GM21723 (cell line): ENCODE measurements around the gene CAMK2D.

Experiments
- ATAC-seq: cut with Tn5 transposase; IDR thresholded peaks from one replicate; pipeline ENCODE4 v1.9.1; 2021; ENCODE audit warnings: mild to moderate bottlenecking, moderate library complexity; ENCODE audit not compliant: unreplicated experiment

Gene CAMK2D

DNA sequence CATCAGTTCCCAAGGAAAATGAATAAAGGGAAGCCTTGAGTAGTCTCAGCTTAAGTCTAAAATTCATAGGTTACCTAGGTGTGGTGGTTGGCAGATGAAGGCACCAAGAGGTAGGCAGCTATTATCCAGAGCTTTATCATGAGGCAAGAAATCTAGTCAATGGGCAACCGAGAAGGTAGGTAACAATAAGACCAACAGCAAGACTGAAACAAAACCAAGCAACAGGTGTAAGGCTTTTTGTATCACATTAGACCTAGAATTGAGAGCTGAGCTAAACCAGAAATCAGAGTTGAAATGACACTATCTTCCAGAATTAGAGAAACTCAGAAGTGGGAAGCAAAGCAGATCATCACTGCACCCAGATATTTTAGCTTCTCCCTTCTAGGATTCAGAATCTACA, 117.1 kb downstream of the CAMK2D start:
- ATAC-seq = no peak

DNA sequence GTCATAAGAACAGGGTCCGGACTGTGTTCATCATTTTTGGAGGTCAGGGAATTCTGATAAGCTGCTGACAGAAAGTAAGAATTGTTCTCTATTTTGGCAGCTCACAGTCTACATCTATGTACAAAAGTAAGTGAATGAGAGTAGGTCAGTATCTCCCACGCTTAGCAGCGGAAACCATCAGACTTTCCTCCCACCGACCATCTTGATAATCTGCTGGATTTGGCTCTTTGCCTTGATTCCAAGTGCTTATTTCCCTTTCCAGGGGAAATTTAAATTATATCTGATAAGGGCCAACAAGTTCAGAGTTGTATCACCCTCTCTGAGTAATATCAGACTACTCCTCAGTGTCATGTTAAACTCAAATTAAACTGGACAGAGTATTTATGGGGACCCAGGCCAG, 118.0 kb downstream of the CAMK2D start:
- ATAC-seq = no peak

DNA sequence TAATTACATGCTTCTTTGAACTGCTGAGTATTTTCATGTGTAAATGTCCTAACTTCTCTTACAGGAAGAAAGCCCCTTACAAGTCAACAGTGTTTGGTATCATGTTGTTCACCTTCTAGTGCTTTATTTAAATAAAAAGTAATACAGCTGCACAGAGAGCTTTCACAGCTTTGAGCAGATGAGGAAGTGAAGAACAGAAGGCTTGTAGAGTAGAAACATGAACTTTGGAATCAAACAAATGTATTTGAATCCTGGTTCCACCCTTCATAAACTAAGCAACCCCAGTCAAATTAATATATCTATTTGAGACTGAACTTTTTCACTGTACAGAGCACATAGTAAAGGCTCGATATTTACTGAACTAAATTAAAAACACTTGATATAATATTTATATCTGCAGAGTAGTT, 120.5 kb downstream of the CAMK2D start:
- peak; percentile 76 for ATAC-seq

GRCh38 chr4:113639326-113639725, 122.2 kb downstream of the CAMK2D start:
- no peak for ATAC-seq

DNA sequence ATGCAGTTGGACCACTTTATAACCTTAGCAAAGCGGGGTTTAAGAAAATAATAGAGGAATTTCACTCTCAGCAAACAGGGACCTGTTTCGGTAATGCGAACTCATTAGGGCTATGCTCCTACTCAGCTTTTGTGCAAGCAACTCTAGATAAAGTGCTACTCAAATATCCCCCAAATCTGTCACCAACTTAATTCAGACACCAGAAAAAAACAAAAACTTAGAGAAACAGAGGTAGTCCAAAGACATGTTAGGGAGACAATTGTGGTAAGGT, 123.0 kb downstream of the CAMK2D start:
- no peak for ATAC-seq

DNA sequence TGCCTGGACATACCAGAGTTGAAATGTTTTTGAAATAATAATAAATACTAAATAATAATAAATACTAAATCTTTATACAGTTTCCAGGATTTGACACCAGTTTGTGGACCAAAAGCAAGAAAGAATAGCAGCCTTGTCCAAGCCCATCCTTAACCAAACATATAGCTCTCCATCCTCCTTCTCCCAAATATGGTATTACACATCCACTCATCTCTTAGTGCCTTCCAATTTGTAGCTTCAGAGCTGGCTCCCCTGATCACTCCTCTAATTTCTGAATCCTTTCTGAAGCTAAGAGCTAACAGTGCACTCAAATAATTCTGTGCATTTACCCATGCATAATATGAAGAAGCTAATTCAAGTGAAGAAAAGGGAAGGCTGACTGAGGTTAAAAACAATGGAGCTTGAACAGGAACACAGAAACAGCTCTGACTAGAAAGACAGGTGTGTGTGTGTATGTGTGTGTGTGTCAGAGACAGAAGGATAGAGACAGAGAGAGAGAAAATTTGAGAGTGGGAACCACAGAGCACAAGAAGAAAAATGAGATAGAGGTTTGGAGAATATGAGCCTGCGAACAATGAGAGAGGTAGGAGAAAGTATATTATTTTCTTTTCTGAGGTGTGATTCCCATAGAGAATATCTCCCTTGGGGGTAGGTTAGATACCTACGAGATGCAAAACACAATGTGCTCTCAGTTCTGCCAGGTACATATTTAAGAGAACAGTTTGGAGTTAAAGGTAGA, 123.5 kb downstream of the CAMK2D start:
- ATAC-seq = no peak

GRCh38 chr4:113637363-113637762, 124.2 kb downstream of the CAMK2D start:
- no peak for ATAC-seq

DNA sequence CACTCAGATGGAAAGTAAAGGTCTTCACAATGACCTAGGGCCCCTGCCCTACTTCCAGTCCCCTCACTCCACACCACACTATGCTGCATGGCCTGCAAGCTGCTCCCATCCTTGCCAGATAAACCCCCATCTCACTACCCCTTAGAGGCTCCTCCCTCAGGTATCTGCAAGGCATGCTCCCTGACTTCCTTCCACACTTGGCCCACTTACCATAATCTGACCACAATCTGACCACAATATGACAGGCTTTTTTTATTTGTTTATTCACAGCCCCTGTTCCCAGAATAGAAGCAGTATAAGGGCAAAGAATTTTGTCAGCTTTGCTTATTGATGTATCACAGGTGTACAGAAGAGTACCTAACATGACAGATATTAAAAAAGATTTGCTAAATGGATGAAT, 124.7 kb downstream of the CAMK2D start:
- peak; percentile 19 for ATAC-seq

DNA sequence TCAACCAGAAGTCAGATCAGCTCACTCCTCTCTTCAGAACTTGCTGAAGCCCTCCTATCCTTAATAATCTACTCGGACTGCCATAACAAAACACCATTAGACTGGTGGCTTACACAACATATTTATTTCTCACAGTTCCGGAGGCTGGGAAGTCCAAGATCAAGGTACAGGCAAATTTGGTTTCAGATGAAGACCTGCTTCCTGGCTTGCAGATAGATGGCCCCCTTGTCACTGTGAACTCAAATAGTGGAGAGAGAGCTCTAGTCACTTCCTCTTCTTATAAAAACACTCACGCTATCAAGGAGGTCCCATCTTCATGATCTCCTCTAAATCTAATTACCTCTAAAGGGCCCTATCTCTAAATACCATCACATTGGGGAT, 125.1 kb downstream of the CAMK2D start:
- ATAC-seq = peak; percentile 55

GRCh38 chr4:113635739-113636437, 125.7 kb downstream of the CAMK2D start:
- ATAC-seq = no peak

DNA sequence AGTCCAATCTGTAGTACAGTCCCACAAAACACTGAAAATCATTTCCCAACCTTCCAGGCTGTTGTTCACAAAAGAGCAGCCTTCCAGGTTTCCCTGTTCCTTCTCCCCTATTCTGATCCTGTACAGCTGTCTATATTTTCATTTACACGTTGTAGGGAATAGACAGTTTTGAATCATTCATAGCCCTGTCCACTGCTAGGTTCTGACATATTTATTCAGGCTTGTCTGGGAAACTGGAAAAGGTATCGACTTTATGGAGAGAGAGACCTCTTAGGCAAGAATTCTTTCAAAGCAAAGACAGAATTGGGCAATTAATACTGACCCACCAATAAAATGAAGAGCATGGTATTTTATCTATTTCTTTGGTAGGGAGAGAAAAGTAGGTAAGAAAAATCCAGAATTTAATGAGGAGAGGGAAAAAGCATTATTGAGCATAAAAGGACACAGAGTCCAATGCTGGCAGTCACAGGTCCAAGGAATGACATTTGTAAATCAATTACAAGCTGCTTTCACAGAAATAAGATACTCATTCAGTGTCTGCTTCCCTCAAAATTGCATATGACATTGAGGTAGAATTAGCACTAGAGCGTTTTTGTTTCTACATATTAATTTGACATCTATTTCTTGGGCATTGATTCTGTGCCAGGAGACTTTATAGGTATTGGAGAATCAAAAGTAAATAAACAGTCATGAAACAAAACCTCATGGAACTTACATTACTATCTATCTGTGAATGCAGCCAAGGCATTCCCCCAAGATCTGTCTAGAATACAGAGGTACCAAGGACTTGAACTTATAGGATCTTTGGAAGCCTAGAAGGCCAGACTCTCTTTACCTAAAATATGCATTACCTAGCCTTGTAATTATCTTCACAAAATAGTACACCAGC, 127.2 kb downstream of the CAMK2D start:
- no peak for ATAC-seq

DNA sequence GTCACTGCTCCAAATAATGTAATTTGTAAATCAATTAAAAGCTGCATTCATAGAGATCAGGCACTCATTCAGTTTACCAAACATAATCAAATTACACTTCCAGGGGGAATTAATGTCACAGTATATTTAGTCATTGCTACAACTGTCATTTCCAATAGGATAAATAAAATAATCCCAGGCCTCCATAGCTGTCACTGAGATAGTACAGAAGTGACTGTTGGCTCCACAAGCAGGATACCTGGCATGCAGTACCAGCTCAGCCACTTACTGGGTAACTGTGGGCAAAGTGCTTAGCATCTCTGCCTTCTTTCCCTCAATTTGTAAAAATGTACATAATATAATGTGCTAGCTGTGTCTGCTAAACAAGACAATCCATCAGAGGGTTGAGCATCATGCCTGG, 128.1 kb downstream of the CAMK2D start:
- ATAC-seq = no peak

DNA sequence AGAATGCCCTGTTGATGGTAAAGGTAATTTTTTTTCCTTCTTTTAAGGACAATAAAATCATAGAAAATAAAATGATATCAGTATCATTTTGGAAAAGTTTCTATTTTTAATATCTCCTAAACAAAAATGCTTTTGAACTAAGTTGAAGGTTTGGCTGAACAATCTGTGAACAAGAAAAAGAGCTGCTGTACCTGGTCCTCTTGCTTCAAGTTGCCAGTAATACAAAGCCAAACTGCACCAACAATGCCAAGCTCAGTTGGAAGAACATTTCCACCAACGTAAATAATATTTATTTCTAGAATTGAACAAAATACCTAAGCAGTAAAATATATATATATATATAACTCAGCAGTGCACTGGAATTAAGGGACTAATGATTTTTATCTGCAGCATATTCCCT, 132.8 kb downstream of the CAMK2D start:
- no peak for ATAC-seq

DNA sequence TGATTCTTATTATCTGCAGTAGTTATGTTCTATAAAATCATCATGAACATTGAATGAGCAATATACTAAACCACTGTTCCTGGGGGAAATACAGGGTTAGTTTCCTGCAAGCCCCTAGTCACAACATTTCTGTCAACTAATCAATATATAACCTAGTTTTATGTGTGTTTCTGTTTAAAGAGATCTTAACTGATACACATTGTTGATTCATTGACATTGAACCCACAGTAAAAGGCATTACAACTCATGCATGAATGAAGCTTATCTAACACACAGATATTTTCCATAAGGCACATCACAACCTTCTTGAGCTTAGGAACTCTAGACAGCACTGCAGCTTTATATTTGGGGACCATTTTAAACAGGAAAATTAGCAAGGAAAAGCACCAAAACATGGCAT, 134.2 kb downstream of the CAMK2D start:
- ATAC-seq = no peak

GRCh38 chr4:113625902-113626301, 135.6 kb downstream of the CAMK2D start:
- no peak for ATAC-seq

DNA sequence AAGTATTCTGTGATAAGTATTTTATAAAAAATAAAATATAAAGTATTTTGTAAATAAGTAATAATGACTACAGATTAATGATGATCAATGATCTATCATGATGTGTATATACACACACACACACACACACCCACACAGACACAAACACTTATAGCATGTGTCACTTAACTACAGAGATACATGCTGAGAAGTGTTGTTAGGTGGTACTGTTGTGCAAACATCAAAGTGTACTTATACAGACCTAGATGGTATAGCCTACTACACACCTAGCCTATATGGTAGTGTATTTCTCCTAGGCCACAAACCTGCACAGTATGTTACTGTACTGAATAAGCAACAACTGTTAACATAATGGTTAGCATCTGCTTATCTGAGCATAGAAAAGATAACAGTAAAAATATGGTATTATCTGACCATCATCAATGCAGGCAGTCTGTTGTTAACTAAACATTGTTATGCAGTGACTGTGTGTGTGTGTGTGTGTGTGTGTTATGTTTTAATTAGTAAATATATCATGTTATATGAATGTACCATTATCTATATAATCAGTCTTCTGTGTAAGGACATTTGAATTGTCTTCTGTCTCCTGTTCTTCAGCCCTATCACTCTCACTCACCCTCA, 138.2 kb downstream of the CAMK2D start:
- no peak for ATAC-seq

DNA sequence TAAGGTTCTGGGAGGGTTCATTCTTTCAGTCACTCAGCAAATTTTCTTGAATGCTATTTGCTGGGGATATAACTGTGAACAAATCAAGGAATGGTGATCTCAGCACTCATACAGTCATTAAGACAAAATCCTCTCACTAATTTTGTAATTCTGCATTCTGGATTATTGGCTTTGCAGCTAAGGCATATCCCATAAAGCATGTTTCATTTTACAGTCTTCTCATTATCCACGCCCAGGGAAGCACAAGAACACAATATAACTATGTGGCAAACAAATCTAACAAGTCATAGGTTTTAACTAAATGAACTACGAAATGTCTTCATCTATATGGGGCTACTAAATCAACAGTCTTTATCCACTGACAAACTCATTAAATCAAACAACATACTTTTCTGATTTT, 139.9 kb downstream of the CAMK2D start:
- ATAC-seq = no peak

GRCh38 chr4:113620032-113620431, 141.5 kb downstream of the CAMK2D start:
- no peak for ATAC-seq

DNA sequence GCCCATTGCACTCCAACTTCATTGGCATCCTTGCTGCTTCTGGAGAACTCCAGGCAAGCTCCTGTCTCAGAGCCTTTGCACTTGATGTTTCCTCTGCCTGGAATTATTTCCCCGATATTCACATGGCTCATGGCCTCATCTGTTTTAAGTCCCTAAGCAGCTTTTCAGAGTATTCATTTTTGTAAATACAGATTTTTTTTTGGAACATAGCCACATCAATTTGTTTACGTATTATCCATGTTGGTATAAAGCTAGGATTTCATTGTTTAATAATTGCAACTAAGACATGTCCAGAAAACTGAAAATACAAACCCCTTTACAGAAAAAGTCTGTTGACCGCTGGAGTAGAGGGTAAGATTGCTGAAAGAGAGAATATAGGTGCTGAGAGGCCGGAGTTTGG, 142.0 kb downstream of the CAMK2D start:
- no peak for ATAC-seq

- no peak for ATAC-seq
These were observed 143.3 kb downstream of the CAMK2D start for GRCh38 chr4:113618205-113618604.

DNA sequence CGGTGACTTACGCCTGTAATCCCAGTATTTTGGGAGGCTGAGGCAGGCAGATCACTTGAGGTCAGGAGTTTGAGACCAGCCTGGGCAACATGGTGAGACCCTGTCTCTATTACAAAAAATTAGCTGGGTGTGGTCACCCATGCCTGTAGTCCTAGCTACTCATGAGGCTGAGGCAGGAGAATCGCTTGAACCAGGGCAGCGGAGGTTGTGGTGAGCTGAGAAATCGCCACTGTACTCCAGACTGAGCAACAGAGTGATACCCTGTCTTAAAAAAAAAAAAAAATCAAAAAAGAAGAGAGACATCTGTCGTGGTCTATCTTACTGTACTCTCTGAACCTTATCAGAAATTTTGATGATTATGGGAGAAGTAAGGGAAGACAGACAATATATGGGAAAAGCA, 144.3 kb downstream of the CAMK2D start:
- no peak for ATAC-seq

- ATAC-seq = no peak
These were observed 145.1 kb downstream of the CAMK2D start for GRCh38 chr4:113616443-113616842.
